Endothelial cell of hepatic sinusoid (primary cell): Measurements from ENCODE around the gene FOXJ3.

ENCODE experiments used
- in situ Hi-C: cut with HindIII; loops from 2 replicates; pipeline ENCODE4 v1.10.0; 2017; ENCODE audit warnings: low sequenced_read_pairs

The FOXJ3 gene

GRCh38 chr1:42311897-42312296, 23.1 kb downstream of the FOXJ3 start:
- in situ Hi-C loops: no loop called here

- in situ Hi-C loops: no loop called here
Measured at GRCh38 chr1:42311138-42311537, 23.9 kb downstream of the FOXJ3 start.

- in situ Hi-C loops: no loop called here
Measured at GRCh38 chr1:42306977-42307376, 28.1 kb downstream of the FOXJ3 start.

GRCh38 chr1:42305639-42306038, 29.4 kb downstream of the FOXJ3 start:
- in situ Hi-C loops: no loop called here

GRCh38 chr1:42302034-42302433, 33.0 kb downstream of the FOXJ3 start:
- in situ Hi-C loops: no loop called here

GRCh38 chr1:42298520-42298919, 36.5 kb downstream of the FOXJ3 start:
- in situ Hi-C loops: no loop called here

GRCh38 chr1:42295816-42296215, 39.2 kb downstream of the FOXJ3 start:
- in situ Hi-C loops: no loop called here

- in situ Hi-C loops: no loop called here
Measured at GRCh38 chr1:42290130-42290529, 44.9 kb downstream of the FOXJ3 start.

- in situ Hi-C loops: no loop called here
Measured at GRCh38 chr1:42288311-42288985, 46.6 kb downstream of the FOXJ3 start.

- in situ Hi-C loops: no loop called here
Measured at GRCh38 chr1:42282867-42283583, 52.0 kb downstream of the FOXJ3 start.

GRCh38 chr1:42282024-42282579, 52.9 kb downstream of the FOXJ3 start:
- in situ Hi-C loops: no loop called here

- in situ Hi-C loops: no loop called here
Measured at GRCh38 chr1:42280821-42281220, 54.2 kb downstream of the FOXJ3 start.

GRCh38 chr1:42279055-42279454, 56.0 kb downstream of the FOXJ3 start:
- in situ Hi-C loops: loop anchor here (5.0 kb wide), 1 partner anchor 67 kb away; no protein-coding TSS in a partner anchor

- in situ Hi-C loops: no loop called here
Measured at GRCh38 chr1:42272920-42273319, 62.1 kb downstream of the FOXJ3 start.

GRCh38 chr1:42267904-42268303, 67.1 kb downstream of the FOXJ3 start:
- in situ Hi-C loops: no loop called here

- in situ Hi-C loops: no loop called here
Measured at GRCh38 chr1:42266253-42267135, 68.5 kb downstream of the FOXJ3 start.

- in situ Hi-C loops: no loop called here
Measured at GRCh38 chr1:42264511-42265190, 70.4 kb downstream of the FOXJ3 start.

GRCh38 chr1:42263019-42263418, 72.0 kb downstream of the FOXJ3 start:
- in situ Hi-C loops: no loop called here

GRCh38 chr1:42260376-42261070, 74.5 kb downstream of the FOXJ3 start:
- in situ Hi-C loops: no loop called here

- in situ Hi-C loops: no loop called here
Measured at GRCh38 chr1:42259739-42260064, 75.3 kb downstream of the FOXJ3 start.
